Nephron progenitor cell (in vitro differentiated cells): ENCODE data around the gene ITGA4.
"Not testable (repeated sequence)": the region's sequence is repeated elsewhere in the genome, so short reads cannot be mapped to it uniquely, and the experiment has no call there.

Experiments used
- DNase-seq: peaks from one replicate; pipeline ENCODE4 v3.0.0; 2021
- H3K27ac Mint-ChIP-seq: 2 replicates; pipeline ENCODE4 v1.8.0; 2021; ENCODE audit warnings: mild to moderate bottlenecking, moderate library complexity, mixed read lengths
- H3K27me3 Mint-ChIP-seq: 2 replicates; pipeline ENCODE4 v1.8.0; 2021; ENCODE audit warnings: mild to moderate bottlenecking, low read depth, mixed read lengths; ENCODE audit not compliant: poor library complexity
- H3K36me3 Mint-ChIP-seq: 2 replicates; pipeline ENCODE4 v1.8.0; 2021; ENCODE audit warnings: low read depth, mixed read lengths
- H3K4me1 Mint-ChIP-seq: 2 replicates; pipeline ENCODE4 v1.8.0; 2021; ENCODE audit warnings: mixed read lengths
- H3K4me3 Mint-ChIP-seq: 2 replicates; pipeline ENCODE4 v1.8.0; 2021; ENCODE audit warnings: mild to moderate bottlenecking, moderate library complexity, mixed read lengths
- H3K9me3 Mint-ChIP-seq: 2 replicates; pipeline ENCODE4 v1.8.0; 2021; ENCODE audit warnings: mild to moderate bottlenecking, moderate library complexity, mixed read lengths
- CTCF ChIP-seq: fragments of 200-600 bp; sonication (generic); IDR thresholded peaks from 2 replicates; pipeline ENCODE4 v1.5.0; 2021; ENCODE audit warnings: antibody characterized with exemption

ITGA4 gene

GRCh38 chr2:181440344-181440743 is 16.8 kb upstream of the ITGA4 start:
- Mint-ChIP-seq H3K9me3 (peaks cover 3% of the 10 kb centered on the region), H3K36me3 (no peaks in the 10 kb centered on the region), H3K27me3 (peaks cover 14% of the 10 kb centered on the region), H3K4me3 (no peak overlapping the region), H3K27ac (no peak overlapping the region), H3K4me1 (no peaks in the 10 kb centered on the region)
- TF ChIP-seq CTCF, result no peak
- no peak for DNase-seq

- Mint-ChIP-seq H3K27me3 (peaks cover 14% of the 10 kb centered on the region), H3K36me3 (no peaks in the 10 kb centered on the region), H3K4me3 (no peak overlapping the region), H3K4me1 (no peaks in the 10 kb centered on the region), H3K9me3 (no peaks in the 10 kb centered on the region), H3K27ac (no peak overlapping the region)
- TF ChIP-seq CTCF, result no peak
- no peak for DNase-seq
Observed at GRCh38 chr2:181440919-181441318, 16.3 kb upstream of the ITGA4 start.

- Mint-ChIP-seq H3K27ac (no peak overlapping the region), H3K9me3 (no peaks in the 10 kb centered on the region), H3K4me3 (no peak overlapping the region), H3K36me3 (no peaks in the 10 kb centered on the region), H3K27me3 (peaks cover 18% of the 10 kb centered on the region), H3K4me1 (no peaks in the 10 kb centered on the region)
- DNase-seq, result no peak
- TF ChIP-seq CTCF, result no peak
Observed at GRCh38 chr2:181441670-181442069, 15.5 kb upstream of the ITGA4 start.

GRCh38 chr2:181444654-181445053 is 12.5 kb upstream of the ITGA4 start:
- peaks cover 23% of the 10 kb centered on the region for H3K27me3 Mint-ChIP-seq
- no peaks in the 10 kb centered on the region for H3K36me3 Mint-ChIP-seq

GRCh38 chr2:181446985-181447384 is 10.2 kb upstream of the ITGA4 start:
- peaks cover 27% of the 10 kb centered on the region for H3K27me3 Mint-ChIP-seq
- TF ChIP-seq CTCF, result no peak

More at GRCh38 chr2:181444654-181445053, 12.5 kb upstream of the ITGA4 start:
- DNase-seq, result no peak
- H3K4me1 Mint-ChIP-seq, result no peaks in the 10 kb centered on the region
- no peak overlapping the region for H3K4me3 Mint-ChIP-seq
- TF ChIP-seq CTCF, result no peak
- H3K27ac Mint-ChIP-seq, result no peak overlapping the region
- H3K9me3 Mint-ChIP-seq, result no peaks in the 10 kb centered on the region

GRCh38 chr2:181449278-181449677 is 7.9 kb upstream of the ITGA4 start:
- H3K4me3 Mint-ChIP-seq, H3K27ac Mint-ChIP-seq, H3K36me3 Mint-ChIP-seq, H3K9me3 Mint-ChIP-seq, H3K4me1 Mint-ChIP-seq, DNase-seq: not testable (repeated sequence)
- H3K27me3 Mint-ChIP-seq, result peaks cover 32% of the 10 kb centered on the region

More at GRCh38 chr2:181446985-181447384, 10.2 kb upstream of the ITGA4 start:
- Mint-ChIP-seq H3K27ac (no peak overlapping the region), H3K4me1 (no peaks in the 10 kb centered on the region), H3K4me3 (no peak overlapping the region), H3K9me3 (no peaks in the 10 kb centered on the region), H3K36me3 (no peaks in the 10 kb centered on the region)
- no peak for DNase-seq
